ENCODE measurements around the gene BEST3.

- no peak for TF ChIP-seq TAF1 (IDR thresholded peaks at IDR 0.05; ENCODE audit: low read depth)
- TF ChIP-seq REST (IDR thresholded peaks at IDR 0.05; ENCODE audit: low read depth): no peak
- TF ChIP-seq NFIC (IDR thresholded peaks at IDR 0.05): no peak
- no peak for TF ChIP-seq EP300 (IDR thresholded peaks at IDR 0.05; ENCODE audit: borderline replicate concordance)
- no peak for TF ChIP-seq RAD21 (IDR thresholded peaks at IDR 0.05; ENCODE audit: low read depth)
- TF ChIP-seq EGR1 (IDR thresholded peaks at IDR 0.05): no peak
Observed at GRCh38 chr12:69610729-69611128, 88.4 kb downstream of the BEST3 start, which contains the start of gene LRRC10.
